ENCODE results near the gene PCBP4. TPM values are rescaled to one million over a fixed set of nuclear protein-coding genes. Genes with fewer than 3 reads are reported as not detected.
"Not testable (repeated sequence)": the region's sequence is repeated elsewhere in the genome, so short reads cannot be mapped to it uniquely, and the experiment has no call there.

PCBP4 gene
- total RNA-seq, 1 donor, result 33.3 TPM

DNA sequence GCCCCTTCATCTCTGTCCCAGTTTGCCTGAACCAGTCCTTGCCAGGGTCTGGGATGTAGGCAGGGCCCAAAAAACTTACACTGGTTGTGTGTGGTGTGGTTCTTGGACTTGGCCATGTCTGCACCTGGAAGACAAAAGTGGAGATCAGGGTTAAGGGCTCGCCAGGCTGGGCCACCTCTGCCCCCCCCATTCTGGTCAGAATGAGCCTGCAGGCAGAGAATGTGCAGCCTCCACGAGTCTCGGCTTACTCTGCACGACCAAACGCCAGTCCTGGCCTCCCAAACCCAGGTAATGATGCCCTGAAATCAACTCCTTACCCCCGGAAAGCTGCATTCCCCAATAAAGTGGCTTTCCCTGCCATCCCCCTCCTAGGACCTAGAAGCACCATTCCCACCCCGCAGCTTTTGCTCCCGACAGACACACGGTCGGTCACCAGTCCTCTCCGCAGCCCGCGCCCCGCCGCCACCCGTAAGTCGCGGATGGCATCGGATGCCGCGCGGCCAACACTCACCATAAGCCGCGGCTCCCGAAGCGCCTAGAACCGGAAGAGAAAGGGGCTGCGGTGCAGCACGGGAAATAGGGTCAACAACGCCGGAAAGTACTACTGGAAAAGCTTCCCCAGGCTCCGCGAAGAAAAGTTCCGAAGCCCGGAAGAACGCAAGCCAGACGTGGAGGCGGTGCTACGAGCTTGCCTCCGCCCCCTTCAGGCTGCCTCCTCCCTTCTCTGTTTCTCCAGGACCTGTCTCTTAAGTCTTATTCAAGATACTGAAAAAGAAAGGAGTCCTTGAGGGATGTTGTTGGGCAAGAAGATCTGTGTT, 28.3 kb upstream of the PCBP4 start, which contains the start of gene RPL29:
Gene RPL29 (minus strand): TSS at position 550 of the 818 bp plus-strand sequence. CDS start 434 bp downstream, at position 116.
- peak; percentile 98 for DNase-seq (ENCODE audit: low read depth)
- TF ChIP-seq, protein P1, sequence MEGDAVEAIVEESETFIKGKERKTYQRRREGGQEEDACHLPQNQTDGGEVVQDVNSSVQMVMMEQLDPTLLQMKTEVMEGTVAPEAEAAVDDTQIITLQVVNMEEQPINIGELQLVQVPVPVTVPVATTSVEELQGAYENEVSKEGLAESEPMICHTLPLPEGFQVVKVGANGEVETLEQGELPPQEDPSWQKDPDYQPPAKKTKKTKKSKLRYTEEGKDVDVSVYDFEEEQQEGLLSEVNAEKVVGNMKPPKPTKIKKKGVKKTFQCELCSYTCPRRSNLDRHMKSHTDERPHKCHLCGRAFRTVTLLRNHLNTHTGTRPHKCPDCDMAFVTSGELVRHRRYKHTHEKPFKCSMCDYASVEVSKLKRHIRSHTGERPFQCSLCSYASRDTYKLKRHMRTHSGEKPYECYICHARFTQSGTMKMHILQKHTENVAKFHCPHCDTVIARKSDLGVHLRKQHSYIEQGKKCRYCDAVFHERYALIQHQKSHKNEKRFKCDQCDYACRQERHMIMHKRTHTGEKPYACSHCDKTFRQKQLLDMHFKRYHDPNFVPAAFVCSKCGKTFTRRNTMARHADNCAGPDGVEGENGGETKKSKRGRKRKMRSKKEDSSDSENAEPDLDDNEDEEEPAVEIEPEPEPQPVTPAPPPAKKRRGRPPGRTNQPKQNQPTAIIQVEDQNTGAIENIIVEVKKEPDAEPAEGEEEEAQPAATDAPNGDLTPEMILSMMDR (IDR thresholded peaks at IDR 0.05; ENCODE audit: insufficient read depth, low read length), result no peak
- H3K4me3 ChIP-seq (ENCODE audit: low read depth, low read length), result peak within 1 kb of the TSS; percentile 80

DNA sequence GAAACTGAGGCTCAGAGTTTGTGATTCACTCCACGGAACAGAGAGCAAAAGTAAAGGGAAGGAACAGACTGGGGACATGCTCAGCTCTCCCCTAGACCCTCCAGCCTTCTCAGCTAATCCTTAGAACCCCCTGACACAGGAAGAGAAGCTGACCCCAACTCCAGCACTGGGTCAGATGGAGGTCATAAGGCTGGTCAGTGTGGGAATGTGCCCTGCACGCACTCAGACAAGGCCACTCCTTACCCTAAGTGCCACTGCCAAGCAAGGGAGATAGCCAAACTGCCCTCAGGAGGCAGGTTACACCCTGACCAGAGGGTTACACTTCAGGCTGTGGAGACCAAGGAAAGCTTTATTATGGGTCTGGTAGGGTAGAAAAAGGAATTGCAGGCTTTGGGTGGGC, 27.3 kb upstream of the PCBP4 start:
- H3K4me3 ChIP-seq (ENCODE audit: low read depth, low read length), result peak overlapping the region; percentile 80
- TF ChIP-seq, protein P1 (IDR thresholded peaks at IDR 0.05; ENCODE audit: insufficient read depth, low read length), result no peak
- no peak for DNase-seq (ENCODE audit: low read depth)

DNA sequence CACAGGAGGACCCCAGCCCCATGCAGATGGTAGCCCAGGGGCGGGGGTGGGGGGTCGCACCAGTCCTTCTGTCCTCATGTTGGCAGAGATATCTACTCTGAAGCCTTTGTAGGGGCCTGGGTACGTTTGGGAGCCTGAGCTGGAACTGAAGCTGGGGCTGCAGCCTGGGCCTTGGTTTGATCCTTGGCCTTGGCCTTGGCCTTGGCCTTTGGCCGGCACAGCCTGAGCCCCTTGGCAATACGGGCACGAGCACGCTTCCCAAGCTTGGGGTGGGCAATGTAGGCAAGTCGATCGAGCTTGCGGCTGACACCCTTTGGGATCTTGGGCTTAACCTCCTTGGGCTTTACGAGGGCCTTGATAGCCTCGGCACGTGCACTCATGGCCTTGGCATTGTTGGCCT, 26.4 kb upstream of the PCBP4 start:
- DNase-seq (ENCODE audit: low read depth); H3K4me3 ChIP-seq (ENCODE audit: low read depth, low read length): not testable (repeated sequence)

DNA sequence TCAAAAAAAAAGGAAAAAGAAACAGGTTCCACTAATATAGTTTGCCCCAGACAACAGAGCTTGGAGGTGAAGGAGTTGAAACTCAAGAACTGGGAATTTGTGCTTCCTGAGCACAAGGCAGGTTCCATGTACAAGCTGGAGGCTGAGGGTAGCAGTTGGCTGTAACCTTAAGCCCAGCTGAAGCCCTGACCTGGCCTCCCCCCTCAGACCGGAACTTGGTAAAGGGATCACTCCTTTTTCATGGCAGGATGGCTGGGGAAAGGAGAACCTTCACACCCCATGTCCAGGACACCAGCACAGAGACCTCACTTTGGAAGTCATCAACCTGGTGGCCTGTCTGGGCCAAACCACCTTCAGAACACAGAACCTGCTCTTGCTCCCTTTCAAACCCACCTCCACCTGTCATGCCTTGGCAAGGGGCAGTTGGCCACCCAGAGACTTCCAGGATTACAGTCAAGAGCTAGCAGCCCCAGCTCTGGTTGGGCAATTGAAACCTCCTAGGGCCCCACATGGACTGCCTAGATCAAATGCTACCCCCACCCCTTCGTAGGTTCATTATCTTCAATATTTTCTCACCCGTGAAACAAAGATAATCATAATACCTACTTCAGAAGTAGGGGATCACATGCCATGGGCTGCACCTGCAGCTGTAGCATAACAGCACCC, 24.9 kb upstream of the PCBP4 start:
- H3K4me3 ChIP-seq (ENCODE audit: low read depth, low read length), result no peak overlapping the region
- no peak for DNase-seq (ENCODE audit: low read depth)
- TF ChIP-seq, protein P1 (IDR thresholded peaks at IDR 0.05; ENCODE audit: insufficient read depth, low read length), result no peak

DNA sequence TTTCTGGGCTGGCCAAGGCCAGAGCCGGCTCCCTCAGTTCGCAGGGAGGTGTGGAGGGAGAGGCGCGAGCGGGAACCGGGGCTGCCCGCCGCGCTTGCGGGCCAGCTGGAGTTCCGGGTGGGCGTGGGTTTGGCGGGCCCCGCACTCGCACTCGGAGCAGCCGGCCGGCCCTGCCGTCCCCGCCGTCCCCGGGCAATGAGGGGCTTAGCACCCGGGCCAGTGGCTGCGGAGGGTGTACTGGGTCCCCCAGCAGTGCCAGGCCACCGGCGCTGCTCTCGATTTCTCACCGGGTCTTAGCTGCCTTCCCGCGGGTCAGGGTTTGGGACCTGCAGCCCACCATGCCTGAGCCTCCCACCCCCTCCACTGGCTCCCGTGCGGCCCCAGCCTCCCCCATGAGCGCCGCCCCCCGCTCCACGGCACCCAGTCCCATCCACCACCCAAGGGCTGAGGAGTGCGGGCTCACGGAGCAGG, 23.3 kb upstream of the PCBP4 start:
- DNase-seq (ENCODE audit: low read depth); H3K4me3 ChIP-seq (ENCODE audit: low read depth, low read length): not testable (repeated sequence)

DNA sequence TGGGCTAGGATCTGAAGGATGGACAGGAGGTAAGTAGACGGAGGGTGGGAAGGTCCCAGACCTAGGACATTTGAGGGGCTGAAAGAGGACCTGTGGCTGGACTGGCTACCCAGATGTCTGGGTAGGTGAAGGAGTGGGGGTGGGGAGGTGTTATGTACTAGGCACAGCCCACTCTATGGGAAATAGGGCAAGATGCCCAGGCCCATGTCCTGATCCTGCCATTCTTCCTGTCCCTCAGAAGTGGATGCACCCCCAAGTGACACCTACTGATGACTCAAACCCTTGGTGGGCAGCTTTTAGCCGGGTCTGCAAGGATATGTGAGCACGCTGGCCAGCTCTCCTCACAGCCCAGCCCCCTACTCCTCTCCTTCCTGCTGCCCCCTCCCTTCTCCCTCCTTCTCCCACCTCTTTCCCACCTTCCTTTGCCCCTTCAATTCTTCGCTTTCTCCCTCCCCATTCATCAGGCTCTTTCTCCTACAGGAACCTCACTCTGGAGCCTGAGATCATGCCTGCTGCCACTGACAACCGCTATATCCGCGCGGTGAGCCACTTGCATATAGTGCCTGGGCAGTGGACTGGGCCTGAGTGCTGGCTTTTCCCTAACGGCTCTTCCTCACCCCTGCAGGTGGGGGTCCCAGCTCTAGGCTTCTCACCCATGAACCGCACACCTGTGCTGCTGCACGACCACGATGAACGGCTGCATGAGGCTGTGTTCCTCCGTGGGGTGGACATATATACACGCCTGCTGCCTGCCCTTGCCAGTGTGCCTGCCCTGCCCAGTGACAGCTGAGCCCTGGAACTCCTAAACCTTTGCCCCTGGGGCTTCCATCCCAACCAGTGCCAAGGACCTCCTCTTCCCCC, 21.3 kb upstream of the PCBP4 start:
- H3K4me3 ChIP-seq (ENCODE audit: low read depth, low read length), result no peak overlapping the region
- no peak for DNase-seq (ENCODE audit: low read depth)
- TF ChIP-seq, protein P1 (IDR thresholded peaks at IDR 0.05; ENCODE audit: insufficient read depth, low read length), result no peak

DNA sequence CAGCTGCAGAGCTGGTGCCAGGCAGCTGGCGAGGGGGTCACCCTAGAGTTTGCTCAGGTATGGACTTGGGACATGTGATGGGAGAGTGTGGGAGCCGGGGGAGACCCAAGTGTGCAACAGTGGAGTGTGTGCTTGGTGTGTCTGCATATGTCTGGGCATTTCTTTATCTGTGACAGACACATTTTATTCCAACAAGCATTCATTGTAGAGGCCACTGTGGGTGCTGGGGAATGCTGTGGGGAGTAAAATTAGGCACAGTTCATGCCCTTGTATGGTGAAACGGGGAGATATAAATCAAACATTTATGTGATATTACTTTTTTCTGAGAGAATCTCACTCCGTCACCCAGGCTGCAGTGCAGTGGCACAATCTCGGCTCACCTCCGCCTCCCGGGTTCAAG, 20.3 kb upstream of the PCBP4 start:
- DNase-seq (ENCODE audit: low read depth), result no peak
- TF ChIP-seq, protein P1 (IDR thresholded peaks at IDR 0.05; ENCODE audit: insufficient read depth, low read length), result no peak
- H3K4me3 ChIP-seq (ENCODE audit: low read depth, low read length), result no peak overlapping the region
